Cardiac muscle cell (in vitro differentiated cells and primary cell): ENCODE results near the gene RBBP8NL. TPM values are rescaled to one million over a fixed set of nuclear protein-coding genes. Genes with fewer than 3 reads are reported as not detected.

Source experiments
- DNase-seq, 2 donors: peaks; one replicate each; pipeline versions ENCODE4 v3.0.0 to v3.0.0-alpha.2; 2010 to 2017; ENCODE audit warnings: low read depth in 1 of 2, low spot score in 1 of 2
- H3K27ac ChIP-seq: fragments of 200-600 bp; sonication (generic); 2 replicates; pipeline ENCODE4 v1.5.1; 2016
- H3K27me3 ChIP-seq: fragments of 200-600 bp; sonication (generic); 2 replicates; pipeline ENCODE4 v1.6.0; 2016; ENCODE audit warnings: control low read depth
- H3K36me3 ChIP-seq: fragments of 200-600 bp; sonication (generic); 2 replicates; pipeline ENCODE4 v1.5.1; 2016; ENCODE audit warnings: control low read depth
- H3K4me1 ChIP-seq: fragments of 200-600 bp; sonication (generic); 2 replicates; pipeline ENCODE4 v1.8.1; 2017; ENCODE audit warnings: low read depth, mild to moderate bottlenecking, mixed run types
- H3K4me3 ChIP-seq: fragments of 200-600 bp; sonication (generic); 2 replicates; pipeline ENCODE4 v1.5.1; 2016; ENCODE audit warnings: mild to moderate bottlenecking
- H3K9me3 ChIP-seq: fragments of 200-600 bp; sonication (generic); 2 replicates; pipeline ENCODE4 v1.5.1; 2017; ENCODE audit warnings: low read depth, mild to moderate bottlenecking, control low read depth
- CTCF ChIP-seq: IDR thresholded peaks from 2 replicates; pipeline ENCODE4 v1.5.1; 2012; ENCODE audit warnings: low read depth, mild to moderate bottlenecking, low read length
- polyA plus RNA-seq: library from polyadenylated mRNA; unstranded; fragments of >200 nt; fragmentation: Nextera tagmentation; extraction: Ambion mirVana; gene quantifications from 2 replicates; pipeline ENCODE4 v1.2.1, GENCODE V29; 2016
- total RNA-seq: library from RNA; depleted of rRNA; stranded (reverse); fragments of >200 nt; gene quantifications from 2 replicates; pipeline ENCODE4 v1.2.3, GENCODE V29; 2016

Gene RBBP8NL
- total and polyA plus RNA-seq, 2 experiments from 2014 or later = not detected

- no peak for TF ChIP-seq CTCF
- no peaks in the 10 kb centered on the region for H3K27me3 ChIP-seq
- H3K4me1 ChIP-seq = peaks cover 16% of the 10 kb centered on the region
- no peak overlapping the region for H3K27ac ChIP-seq
- H3K9me3 ChIP-seq = no peaks in the 10 kb centered on the region
- DNase-seq = no peak
- H3K4me3 ChIP-seq = no peak overlapping the region
- H3K36me3 ChIP-seq = no peaks in the 10 kb centered on the region
These were observed 14.9 kb downstream of the RBBP8NL start for GRCh38 chr20:62412194-62413024.

- TF ChIP-seq CTCF = no peak
- no peak overlapping the region for H3K27ac ChIP-seq
- DNase-seq = no peak
- H3K9me3 ChIP-seq = no peaks in the 10 kb centered on the region
- peaks cover 17% of the 10 kb centered on the region for H3K4me1 ChIP-seq
- H3K27me3 ChIP-seq = no peaks in the 10 kb centered on the region
- H3K4me3 ChIP-seq = no peak overlapping the region
- H3K36me3 ChIP-seq = no peaks in the 10 kb centered on the region
These were observed 15.7 kb downstream of the RBBP8NL start for GRCh38 chr20:62411479-62412193.

- Histone ChIP-seq H3K4me1 (peaks cover 22% of the 10 kb centered on the region), H3K9me3 (no peaks in the 10 kb centered on the region), H3K4me3 (no peak overlapping the region), H3K36me3 (no peaks in the 10 kb centered on the region), H3K27ac (no peak overlapping the region), H3K27me3 (no peaks in the 10 kb centered on the region)
- no peak for DNase-seq
- no peak for TF ChIP-seq CTCF
These were observed 16.4 kb downstream of the RBBP8NL start for GRCh38 chr20:62410746-62411478.

GRCh38 chr20:62409931-62410745 is 17.2 kb downstream of the RBBP8NL start:
- DNase-seq = peak; percentile 13 to 80

More at GRCh38 chr20:62409931-62410745, 17.2 kb downstream of the RBBP8NL start:
- H3K36me3 ChIP-seq = no peaks in the 10 kb centered on the region
- H3K9me3 ChIP-seq = no peaks in the 10 kb centered on the region
- no peaks in the 10 kb centered on the region for H3K27me3 ChIP-seq
- peaks cover 28% of the 10 kb centered on the region for H3K4me1 ChIP-seq
- no peak overlapping the region for H3K27ac ChIP-seq
- no peak overlapping the region for H3K4me3 ChIP-seq
- TF ChIP-seq CTCF = peak; percentile 59
